GM18861 (cell line): ENCODE data around the gene HHLA2.

Experiments used
- ATAC-seq: cut with Tn5 transposase; IDR thresholded peaks from one replicate; pipeline ENCODE4 v1.9.1; 2021; ENCODE audit not compliant: unreplicated experiment

The HHLA2 gene

GRCh38 chr3:108298056-108298455 lies 1.7 kb downstream of the HHLA2 start:
- ATAC-seq: no peak

DNA sequence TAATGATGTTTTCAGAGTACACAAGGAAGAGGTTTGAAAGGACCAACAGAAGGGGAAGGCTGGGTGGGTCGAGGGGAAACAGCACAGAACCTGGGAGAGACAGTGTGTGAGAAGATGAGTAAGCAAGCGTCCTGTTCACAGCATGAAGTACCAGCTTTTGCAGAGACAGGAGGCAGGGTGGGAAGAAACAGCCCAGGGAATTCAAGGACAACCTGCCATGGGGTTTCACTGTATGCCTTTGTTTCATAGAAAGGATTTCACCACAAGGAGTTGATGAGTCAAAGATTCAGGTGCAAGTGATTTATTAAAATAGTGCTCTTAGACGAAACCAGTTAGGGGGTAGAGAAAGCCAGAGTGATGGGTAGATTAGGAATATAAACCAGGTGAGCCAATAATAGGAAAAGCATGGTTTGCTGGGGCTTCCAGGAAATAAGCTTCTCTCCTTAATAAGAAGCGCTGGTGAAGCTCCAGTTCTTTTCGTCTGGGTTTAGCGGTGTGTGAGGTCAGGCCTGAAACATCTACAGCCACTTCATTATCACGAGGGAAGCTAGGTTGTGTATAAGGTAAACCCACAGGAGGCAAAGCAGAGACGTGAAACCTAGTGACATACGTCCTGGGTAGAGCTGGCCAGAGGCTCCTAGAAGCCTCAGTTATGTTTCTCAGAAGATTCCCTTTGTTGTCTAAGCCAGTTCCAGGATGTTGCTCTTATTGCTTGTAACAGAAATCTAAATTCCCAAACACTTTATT lies 3.9 kb downstream of the HHLA2 start:
- ATAC-seq: no peak

DNA sequence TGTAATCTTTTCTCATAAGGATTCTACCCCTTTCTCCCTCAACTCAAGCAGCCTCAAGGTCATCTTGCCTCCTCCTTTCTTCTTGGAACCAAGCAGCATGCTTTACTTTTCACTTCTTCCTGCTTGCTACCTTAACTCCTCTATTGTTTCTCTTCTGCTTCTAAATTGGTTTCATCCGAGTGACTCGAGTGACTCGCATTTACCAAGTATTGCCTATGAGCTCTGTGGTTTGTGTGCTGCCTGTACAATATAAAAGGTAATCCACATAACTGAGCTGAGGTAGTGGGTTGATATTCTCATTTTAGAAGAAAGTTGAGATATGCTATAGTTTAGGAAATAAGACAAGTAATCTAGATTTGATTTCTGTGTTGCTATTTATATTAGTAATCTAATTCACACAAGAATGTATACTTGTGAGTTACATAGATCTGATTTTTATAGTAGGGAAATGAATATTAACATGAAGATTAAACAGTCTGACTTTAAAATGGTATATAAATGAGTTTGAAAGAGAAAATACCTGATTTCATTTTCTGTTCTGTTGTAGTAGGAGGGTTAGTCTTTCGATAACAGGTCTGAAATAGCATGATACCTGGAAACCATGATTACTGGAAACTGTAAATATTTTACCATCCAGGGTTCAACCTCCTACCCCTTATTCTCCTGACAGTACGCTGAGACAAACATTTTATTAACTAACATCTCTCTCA lies 5.5 kb downstream of the HHLA2 start:
- peak; percentile 51 for ATAC-seq

DNA sequence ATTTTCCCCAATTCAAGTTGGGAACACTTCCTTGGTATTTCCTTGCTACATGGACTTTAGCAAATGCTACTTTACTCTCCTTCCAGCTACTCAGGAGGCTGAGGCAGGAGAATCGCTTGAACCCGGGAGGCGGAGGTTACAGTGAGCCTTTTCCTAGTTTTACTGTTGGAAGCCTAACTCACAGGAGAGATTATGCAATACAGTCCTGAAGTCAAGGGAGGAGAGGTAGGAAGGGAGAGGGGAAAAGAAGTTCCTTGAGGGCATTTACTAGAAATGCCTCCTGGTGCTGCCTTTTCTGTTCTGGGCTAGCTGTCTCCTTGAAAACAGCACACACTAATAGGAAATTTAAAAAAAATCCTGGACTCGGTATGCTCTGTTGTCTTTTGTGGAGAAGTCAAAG lies 6.2 kb downstream of the HHLA2 start:
- ATAC-seq: no peak

DNA sequence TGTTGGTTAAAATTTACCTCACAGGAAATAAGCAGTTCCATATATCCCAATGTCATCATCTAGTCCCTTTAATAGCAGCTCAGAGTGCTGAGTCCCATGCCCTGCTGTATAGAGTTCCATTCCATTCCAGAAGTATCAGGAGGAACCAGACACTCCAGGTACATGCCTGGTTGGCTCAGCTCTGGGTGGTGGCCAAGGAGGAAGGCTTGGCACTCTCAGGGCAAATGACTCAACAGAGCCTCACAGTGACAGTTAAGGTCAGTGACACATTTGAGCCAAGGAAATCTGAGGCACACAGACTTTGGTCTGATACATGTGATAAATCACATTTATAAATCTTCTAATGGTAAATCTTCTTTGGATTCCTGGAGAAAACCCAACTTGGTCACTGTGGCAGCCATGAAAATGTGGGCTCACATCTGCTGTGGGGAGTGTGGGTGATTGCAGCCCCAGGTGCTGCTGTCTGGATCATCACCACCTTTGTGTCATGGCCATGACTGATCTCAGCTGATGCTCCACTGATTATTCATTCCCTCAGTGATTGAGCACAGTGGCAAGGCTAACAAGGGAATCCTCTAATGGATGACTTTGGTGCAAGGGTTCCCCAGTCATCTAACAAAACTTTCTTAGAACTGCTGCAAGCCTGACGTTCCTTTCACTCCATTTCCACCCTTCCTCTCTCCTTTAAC lies 9.3 kb downstream of the HHLA2 start:
- no peak for ATAC-seq

DNA sequence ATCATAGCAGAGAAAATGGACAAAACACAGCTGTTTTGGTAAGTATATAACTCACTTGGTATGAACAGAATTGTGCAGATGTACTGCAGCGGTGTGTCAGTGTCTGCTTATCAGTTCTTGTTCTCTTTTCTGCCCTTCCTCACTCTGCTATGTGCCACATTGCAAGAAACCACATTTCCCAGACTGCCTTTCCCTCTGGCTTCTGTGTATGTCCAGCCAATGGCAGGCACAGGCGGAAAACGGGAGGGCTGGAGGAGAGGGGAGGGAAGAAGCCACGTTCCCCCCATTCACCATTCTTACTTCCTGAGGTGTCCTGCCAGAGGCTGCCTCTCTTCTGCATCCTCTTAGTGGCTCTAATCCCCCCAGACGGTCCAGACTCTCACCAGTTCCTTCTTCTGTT lies 15.4 kb downstream of the HHLA2 start:
- ATAC-seq: no peak

DNA sequence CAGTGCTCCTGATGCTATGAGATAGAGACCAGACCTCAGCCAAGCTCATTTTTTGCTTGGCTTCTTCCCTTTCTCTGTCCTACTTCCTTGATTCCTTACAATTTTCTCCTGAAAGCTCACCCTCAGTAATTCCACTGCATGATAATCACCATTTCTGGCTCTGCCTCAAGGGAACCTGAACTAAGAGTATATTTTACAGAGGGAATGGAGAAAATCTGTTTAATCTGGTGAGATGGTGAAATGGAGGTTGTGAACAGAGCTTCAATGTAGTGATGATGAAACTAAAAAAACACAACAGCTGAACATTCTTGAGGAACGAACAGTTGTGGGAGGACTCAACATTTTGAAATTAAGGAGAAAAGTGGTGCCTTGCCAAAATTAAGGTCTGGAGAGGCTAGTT lies 16.3 kb downstream of the HHLA2 start:
- no peak for ATAC-seq

DNA sequence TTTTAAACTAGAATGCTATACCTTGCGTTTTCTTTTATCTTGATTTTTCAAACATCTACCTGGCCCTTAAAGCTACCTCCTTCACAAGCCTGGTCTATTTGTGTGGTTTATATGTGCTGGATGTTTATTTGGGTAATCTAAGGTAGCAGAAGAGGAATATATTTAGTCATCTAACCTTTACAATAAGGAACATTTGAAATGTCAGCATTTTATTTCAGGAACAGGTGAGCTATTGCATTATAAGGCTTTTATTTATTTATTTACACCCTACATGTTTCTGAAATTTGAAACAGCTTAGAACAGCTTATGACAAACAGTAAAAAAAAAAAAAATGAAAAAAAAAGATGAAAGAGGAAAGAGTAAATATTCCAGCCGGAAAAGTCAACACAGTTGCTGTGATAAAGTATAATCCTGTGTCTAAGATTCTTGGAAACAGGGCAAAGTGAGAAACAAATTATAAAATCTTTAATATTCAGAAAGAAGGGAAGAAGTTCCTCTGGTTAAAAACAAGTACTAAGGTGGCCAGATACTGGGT lies 19.5 kb downstream of the HHLA2 start:
- no peak for ATAC-seq

- ATAC-seq: no peak
Observed at GRCh38 chr3:108319428-108320082, 23.2 kb downstream of the HHLA2 start.

- ATAC-seq: no peak
Observed at GRCh38 chr3:108320746-108321350, 24.5 kb downstream of the HHLA2 start.

DNA sequence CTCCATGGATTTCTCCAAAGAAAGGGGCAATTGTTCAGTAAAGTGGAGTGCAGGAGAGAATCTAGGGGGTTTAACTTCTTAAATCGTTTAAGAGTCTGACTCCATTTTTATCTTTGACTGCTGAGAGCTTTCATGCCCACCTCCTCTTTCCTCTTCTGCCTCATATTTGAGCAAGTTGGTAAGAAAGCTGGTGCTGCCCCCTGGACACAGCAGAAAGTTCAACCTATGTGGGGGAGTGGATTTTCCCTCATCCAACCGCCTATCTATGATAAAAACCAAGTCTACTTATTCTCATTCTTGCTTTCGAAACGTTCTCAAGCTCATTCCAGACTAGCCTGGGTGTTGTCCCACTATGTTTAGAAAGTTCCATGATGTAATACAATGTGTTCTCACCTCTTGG lies 26.0 kb downstream of the HHLA2 start:
- no peak for ATAC-seq

GRCh38 chr3:108324177-108324576 lies 27.8 kb downstream of the HHLA2 start:
- no peak for ATAC-seq

DNA sequence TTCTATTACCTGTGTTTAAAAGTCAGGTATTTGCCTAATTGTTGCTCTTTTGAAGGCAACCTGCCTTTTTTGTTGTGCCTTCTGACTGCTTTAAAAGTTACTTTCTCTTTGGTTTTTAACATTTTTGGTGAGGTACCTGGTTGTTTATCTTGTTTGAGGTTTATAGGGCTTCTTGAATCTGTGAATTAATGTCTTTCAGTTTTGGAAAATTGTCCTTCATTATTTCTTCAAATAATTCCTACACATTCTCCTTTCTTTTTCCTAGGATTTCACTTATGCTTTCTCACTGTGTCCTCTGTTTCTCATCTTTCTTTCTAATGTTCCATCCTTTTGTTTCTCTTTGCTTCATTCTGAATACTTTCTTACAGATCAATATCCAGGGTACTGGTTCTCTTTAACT lies 30.8 kb downstream of the HHLA2 start:
- ATAC-seq: no peak

GRCh38 chr3:108328821-108329486 lies 32.6 kb downstream of the HHLA2 start:
- ATAC-seq: no peak

DNA sequence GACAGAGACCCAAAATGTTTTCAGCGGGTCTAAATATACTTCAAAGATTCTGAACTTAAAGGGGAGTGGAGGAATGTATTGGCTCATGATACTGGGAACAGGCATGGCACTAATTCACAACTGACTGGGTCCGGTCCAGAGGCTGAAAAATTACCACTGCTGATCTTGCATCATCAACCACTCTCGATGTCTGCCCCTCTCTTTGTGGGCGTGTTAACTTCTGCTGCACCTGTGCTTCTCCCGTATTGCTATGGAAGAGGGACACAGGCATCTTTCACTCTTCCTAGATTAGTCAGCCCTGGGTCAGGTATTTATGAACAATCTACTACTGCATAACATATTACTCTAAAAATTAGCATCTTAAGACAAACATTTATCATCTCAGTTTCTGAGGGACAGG lies 33.2 kb downstream of the HHLA2 start:
- ATAC-seq: no peak

DNA sequence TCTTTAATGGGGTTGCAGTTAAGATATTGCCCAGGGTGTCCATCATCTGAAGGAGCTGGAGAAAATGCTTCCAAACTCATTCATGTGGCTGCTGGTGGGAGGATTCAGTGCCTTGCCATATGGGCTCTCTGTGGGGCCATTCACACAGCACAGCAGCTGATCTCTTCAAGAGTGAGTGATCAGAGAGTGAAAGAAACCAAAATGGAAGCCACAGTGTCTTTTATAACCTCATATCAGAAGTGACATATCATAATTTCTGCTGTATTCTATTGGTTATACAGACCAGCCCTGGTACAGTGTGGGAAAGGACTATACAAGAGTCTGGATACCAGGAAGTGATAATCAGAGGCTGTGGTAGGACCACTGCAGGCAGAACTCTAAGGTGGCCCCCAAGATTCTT lies 33.6 kb downstream of the HHLA2 start:
- no peak for ATAC-seq

DNA sequence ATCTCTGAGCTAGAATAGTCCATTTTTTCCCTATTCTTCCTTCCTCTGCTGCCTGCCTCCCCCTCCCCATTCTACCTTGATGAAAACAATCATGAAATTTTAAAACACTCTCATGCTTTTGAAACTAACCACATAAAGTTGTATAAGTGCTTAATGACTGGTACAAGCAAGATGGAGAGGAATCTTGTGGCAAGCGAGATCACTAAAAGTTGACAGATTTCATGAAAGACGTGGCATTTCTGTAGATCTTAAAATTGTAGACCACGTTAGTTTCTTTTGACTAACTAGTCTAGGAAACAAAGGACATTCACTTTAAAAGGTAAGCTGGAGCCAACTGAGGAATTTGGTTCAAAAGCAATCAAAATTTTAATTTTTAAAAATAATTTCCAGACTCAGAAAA lies 35.4 kb downstream of the HHLA2 start:
- no peak for ATAC-seq

DNA sequence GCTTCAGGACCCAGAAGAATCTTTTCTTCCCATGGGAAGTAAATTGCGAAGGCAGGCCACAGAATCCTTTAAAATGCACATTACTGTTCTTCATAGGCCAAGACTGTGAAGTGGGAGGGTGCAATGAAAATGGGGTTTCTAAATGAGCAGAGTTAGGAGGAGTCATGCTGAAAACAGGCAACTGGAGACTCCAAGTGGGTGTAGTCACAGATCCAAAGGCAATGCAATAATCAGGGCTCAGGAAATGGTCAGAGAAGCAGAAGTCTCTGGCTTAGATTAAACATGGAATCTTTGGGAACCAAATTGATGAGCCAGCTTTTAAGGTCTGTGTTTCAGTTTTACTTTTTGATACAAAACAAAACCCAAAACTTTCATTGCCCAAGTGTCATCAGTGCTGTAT lies 37.6 kb downstream of the HHLA2 start:
- ATAC-seq: no peak

GRCh38 chr3:108334701-108335100 lies 38.4 kb downstream of the HHLA2 start:
- ATAC-seq: no peak

DNA sequence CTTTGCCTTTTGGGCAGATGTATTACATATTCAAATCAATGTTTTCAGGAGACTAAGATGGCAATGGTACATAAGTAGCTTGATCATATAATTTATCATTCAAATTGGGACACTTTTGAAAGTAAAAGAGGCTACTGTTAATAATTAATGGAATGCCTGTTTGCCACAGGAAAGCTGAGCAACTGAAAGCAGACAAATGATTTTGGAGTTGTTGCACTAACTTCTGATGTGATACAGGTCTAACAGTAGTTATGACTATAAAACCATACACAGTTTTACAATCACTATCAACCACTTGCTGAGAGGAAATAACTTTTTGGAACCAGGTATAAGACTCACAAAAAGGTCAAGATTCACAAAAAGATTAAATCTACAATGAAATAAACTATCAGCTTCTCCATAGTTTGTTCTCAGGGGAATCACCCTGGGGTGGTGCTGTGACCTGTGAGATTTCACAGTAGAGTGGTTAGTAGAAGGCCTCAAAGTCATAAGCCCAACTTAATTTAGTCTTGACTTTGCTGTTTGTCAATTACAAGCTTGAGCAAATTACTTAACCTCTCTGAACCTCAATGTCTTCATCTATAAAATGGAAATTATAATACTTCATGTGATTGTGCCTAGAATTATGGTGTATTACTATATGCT lies 42.7 kb downstream of the HHLA2 start:
- ATAC-seq: peak; percentile 63
